NK-92 (cell line): Measurements from ENCODE around the gene PFN1.

Source experiments
- DNase-seq: peaks from one replicate; lab custom pipeline; 2025; ENCODE audit not compliant: unreplicated experiment; lab: John Stamatoyannopoulos, UW

Gene PFN1

GRCh38 chr17:4897198-4897687, 51.1 kb downstream of the PFN1 start:
- DNase-seq: no peak

DNA sequence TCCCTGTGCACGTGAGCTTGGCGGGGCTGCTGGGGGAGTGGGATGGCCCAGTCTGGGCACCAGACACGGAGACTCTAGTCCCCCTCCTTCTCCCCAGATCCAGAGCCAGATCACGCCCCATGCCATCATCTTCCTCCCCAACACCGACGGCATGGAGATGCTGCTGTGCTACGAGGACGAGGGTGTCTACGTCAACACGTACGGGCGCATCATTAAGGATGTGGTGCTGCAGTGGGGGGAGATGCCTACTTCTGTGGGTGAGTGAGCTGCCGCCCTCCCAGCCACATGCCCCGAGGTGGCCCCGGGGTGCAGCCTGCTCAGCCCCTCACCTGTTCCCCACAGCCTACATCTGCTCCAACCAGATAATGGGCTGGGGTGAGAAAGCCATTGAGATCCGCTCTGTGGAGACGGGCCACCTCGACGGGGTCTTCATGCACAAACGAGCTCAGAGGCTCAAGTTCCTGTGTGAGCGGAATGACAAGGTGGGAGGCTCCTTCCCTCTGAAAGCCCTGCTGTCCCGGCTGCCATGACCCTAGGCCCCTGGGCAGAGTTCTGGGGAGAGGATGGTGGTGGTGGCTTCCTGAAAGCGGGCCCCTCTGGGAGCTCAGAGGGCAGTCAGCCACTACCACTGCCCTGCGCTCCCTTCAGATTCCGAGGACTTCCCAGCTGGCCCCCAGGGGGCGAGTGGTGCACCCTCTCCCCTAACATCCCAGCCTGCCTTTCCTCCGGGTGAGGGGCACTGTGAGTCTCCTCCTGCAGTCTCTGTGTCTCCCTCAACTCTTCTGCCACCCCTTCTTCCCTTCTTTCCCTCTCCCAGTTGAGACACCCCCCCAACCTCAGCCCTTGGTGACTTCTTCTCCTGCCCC, 51.8 kb downstream of the PFN1 start:
- DNase-seq: no peak

- no peak for DNase-seq
These were observed 52.5 kb downstream of the PFN1 start for GRCh38 chr17:4895657-4896331.
